NCI-H2107 treated with DMSO at 0.1 percent for 48 hours (cell line): ENCODE measurements around the gene NPR3.
"Not testable (repeated sequence)": the region's sequence is repeated elsewhere in the genome, so short reads cannot be mapped to it uniquely, and the experiment has no call there.

Source experiments
- DNase-seq: peaks from one replicate; lab custom pipeline; 2025; ENCODE audit not compliant: unreplicated experiment; lab: John Stamatoyannopoulos, UW

NPR3 gene

GRCh38 chr5:32760091-32760509 is 49.0 kb downstream of the NPR3 start:
- DNase-seq: no peak

- DNase-seq: no peak
These were observed 54.1 kb downstream of the NPR3 start for GRCh38 chr5:32765266-32765665.

- DNase-seq: no peak
These were observed 56.9 kb downstream of the NPR3 start for GRCh38 chr5:32767948-32768467.

- DNase-seq: no peak
These were observed 58.6 kb downstream of the NPR3 start for GRCh38 chr5:32769711-32770110.

- DNase-seq: no peak
These were observed 59.3 kb downstream of the NPR3 start for GRCh38 chr5:32770444-32770843.

GRCh38 chr5:32771037-32771436 is 59.9 kb downstream of the NPR3 start:
- no peak for DNase-seq

- no peak for DNase-seq
These were observed 62.8 kb downstream of the NPR3 start for GRCh38 chr5:32773944-32774343.

GRCh38 chr5:32776200-32776599 is 65.1 kb downstream of the NPR3 start:
- DNase-seq: no peak

- DNase-seq: no peak
These were observed 66.1 kb downstream of the NPR3 start for GRCh38 chr5:32777222-32777621.

- no peak for DNase-seq
These were observed 66.6 kb downstream of the NPR3 start for GRCh38 chr5:32777733-32778132.

GRCh38 chr5:32778403-32778802 is 67.3 kb downstream of the NPR3 start:
- DNase-seq: no peak

- no peak for DNase-seq
These were observed 68.8 kb downstream of the NPR3 start for GRCh38 chr5:32779754-32780415.

GRCh38 chr5:32780508-32780919 is 69.4 kb downstream of the NPR3 start:
- DNase-seq: no peak

GRCh38 chr5:32783661-32784060 is 72.5 kb downstream of the NPR3 start:
- DNase-seq: no peak

- DNase-seq: no peak
These were observed 74.6 kb downstream of the NPR3 start for GRCh38 chr5:32785611-32786254.

- DNase-seq: no peak
These were observed 75.2 kb downstream of the NPR3 start for GRCh38 chr5:32786311-32786710.

GRCh38 chr5:32790411-32790951 is 79.4 kb downstream of the NPR3 start:
- no peak for DNase-seq

- DNase-seq: no peak
These were observed 80.6 kb downstream of the NPR3 start for GRCh38 chr5:32791536-32792243.

- no peak for DNase-seq
These were observed 83.0 kb downstream of the NPR3 start for GRCh38 chr5:32794086-32794485.

GRCh38 chr5:32802764-32803163 is 91.6 kb downstream of the NPR3 start:
- no peak for DNase-seq

- no peak for DNase-seq
These were observed 92.5 kb downstream of the NPR3 start for GRCh38 chr5:32803656-32804055.

- DNase-seq: not testable (repeated sequence)
These were observed 94.3 kb downstream of the NPR3 start for GRCh38 chr5:32805462-32805861.
